ENCODE measurements around the gene MAEA. TPM values are rescaled to one million over a fixed set of nuclear protein-coding genes. Genes with fewer than 3 reads are reported as not detected.

Gene MAEA
- total and polyA plus RNA-seq, 9 of the 15 experiments (the other 6 are each of a cell fraction or from before 2014, with no cell fraction given), result 2.1 to 86.5 (median 45.0) TPM

DNA sequence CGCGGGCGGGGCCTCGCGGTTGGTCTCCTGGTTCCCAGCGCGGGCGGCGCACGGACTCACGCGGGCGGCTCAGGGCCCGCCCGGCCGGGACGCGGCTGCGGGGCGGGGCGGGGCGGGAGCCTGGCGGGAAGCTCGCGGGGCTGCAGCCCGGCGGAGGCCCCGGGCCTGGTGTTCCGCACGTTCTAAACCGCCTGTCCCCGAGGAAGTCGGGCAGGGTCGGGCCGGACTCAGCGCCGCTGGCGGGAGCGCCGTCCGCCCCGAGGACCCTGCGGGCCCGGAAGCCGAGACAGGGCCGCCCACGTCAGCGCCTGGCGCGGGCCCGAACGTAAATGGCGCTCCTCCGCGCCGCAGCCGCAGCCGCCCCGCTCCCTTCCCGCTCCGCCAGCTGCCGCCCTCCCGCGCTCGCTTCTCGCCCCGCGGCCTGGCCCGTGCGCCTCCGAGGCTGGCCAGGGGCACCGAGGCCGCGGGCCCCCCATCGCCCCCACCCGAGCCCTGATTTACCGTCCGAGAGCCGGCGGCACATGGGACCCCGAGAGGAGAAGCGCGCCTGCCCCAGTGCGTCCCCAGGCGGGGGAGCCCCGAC is 40.5 kb upstream of the MAEA start (continued):
- TF ChIP-seq E2F3 (CRISPR knock-in tag; IDR thresholded peaks at IDR 0.05) (peak; percentile 74), CREB1 (IDR thresholded peaks at IDR 0.05) (0 out of 2 replicates have a peak, but pooled peaks have one; percentile 35), CREB1 (CRISPR knock-in tag; IDR thresholded peaks at IDR 0.05) (no peak), SAFB2 (IDR thresholded peaks at IDR 0.05; ENCODE audit: borderline replicate concordance, low read depth, low read length, severe bottlenecking) (no peak), HCFC1 (IDR thresholded peaks at IDR 0.05; ENCODE audit: low read depth, low read length) (peak; percentile 3; the same call in 1 of the 2 replicates), CBFA2T2 (conservative IDR thresholded peaks at IDR 0.05) (no peak), MYC (IDR thresholded peaks at IDR 0.05; ENCODE audit: low read depth, low read length) (peak; percentile 61), MYC (CRISPR knock-in tag; IDR thresholded peaks at IDR 0.05; ENCODE audit: borderline replicate concordance, low read depth) (no peak), CC2D1A (IDR thresholded peaks at IDR 0.05) (no peak), NONO (IDR thresholded peaks at IDR 0.05; ENCODE audit: low read depth in 2 of 2, low read length in 1 of 2) (peak; percentile 25 to 60; a peak in 2 of 4 replicates), SOX6 (IDR thresholded peaks at IDR 0.05) (peak; percentile 25; the same call in 1 of the 2 replicates), ETV5 (CRISPR knock-in tag; IDR thresholded peaks at IDR 0.05; ENCODE audit: low read depth) (no peak; the same call in 1 of the 2 replicates), ZNF24 (IDR thresholded peaks at IDR 0.05) (peak; percentile 85), SLC30A9 (CRISPR knock-in tag; IDR thresholded peaks at IDR 0.05) (no peak), ZBTB7A (IDR thresholded peaks at IDR 0.05; ENCODE audit: borderline replicate concordance, control insufficient read depth, low read depth, low read length) (peak; percentile 51; the same call in 1 of the 2 replicates), RBM17 (IDR thresholded peaks at IDR 0.05; ENCODE audit: borderline replicate concordance, low read depth, low read length) (no peak), SREBF1 (IDR thresholded peaks at IDR 0.05; ENCODE audit: borderline replicate concordance, low read depth, low read length) (no peak), SUPT5H (IDR thresholded peaks at IDR 0.05) (no peak), BRF1 (IDR thresholded peaks at IDR 0.05; ENCODE audit: borderline replicate concordance, extremely low read depth, insufficient read length) (no peak), FOXP1 (CRISPR knock-in tag; IDR thresholded peaks at IDR 0.05) (no peak; the same call in 1 of the 2 replicates)
- TF ChIP-seq, protein P1, sequence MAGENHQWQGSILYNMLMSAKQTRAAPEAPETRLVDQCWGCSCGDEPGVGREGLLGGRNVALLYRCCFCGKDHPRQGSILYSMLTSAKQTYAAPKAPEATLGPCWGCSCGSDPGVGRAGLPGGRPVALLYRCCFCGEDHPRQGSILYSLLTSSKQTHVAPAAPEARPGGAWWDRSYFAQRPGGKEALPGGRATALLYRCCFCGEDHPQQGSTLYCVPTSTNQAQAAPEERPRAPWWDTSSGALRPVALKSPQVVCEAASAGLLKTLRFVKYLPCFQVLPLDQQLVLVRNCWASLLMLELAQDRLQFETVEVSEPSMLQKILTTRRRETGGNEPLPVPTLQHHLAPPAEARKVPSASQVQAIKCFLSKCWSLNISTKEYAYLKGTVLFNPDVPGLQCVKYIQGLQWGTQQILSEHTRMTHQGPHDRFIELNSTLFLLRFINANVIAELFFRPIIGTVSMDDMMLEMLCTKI (IDR thresholded peaks at IDR 0.05; ENCODE audit: partially characterized antibody), result no peak
- TF ChIP-seq, protein P2, sequence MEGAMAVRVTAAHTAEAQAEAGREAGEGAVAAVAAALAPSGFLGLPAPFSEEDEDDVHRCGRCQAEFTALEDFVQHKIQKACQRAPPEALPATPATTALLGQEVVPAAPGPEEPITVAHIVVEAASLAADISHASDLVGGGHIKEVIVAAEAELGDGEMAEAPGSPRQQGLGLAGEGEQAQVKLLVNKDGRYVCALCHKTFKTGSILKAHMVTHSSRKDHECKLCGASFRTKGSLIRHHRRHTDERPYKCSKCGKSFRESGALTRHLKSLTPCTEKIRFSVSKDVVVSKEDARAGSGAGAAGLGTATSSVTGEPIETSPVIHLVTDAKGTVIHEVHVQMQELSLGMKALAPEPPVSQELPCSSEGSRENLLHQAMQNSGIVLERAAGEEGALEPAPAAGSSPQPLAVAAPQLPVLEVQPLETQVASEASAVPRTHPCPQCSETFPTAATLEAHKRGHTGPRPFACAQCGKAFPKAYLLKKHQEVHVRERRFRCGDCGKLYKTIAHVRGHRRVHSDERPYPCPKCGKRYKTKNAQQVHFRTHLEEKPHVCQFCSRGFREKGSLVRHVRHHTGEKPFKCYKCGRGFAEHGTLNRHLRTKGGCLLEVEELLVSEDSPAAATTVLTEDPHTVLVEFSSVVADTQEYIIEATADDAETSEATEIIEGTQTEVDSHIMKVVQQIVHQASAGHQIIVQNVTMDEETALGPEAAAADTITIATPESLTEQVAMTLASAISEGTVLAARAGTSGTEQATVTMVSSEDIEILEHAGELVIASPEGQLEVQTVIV (CRISPR knock-in tag; IDR thresholded peaks at IDR 0.05; ENCODE audit: borderline replicate concordance), result no peak
- TF ChIP-seq, protein P3, sequence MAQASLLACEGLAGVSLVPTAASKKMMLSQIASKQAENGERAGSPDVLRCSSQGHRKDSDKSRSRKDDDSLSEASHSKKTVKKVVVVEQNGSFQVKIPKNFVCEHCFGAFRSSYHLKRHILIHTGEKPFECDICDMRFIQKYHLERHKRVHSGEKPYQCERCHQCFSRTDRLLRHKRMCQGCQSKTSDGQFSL (CRISPR knock-in tag; IDR thresholded peaks at IDR 0.05), result no peak
- TF ChIP-seq, protein P3 (tag; IDR thresholded peaks at IDR 0.05), result no peak
